Measurements from ENCODE around the gene PTPRQ.

Gene PTPRQ

GRCh38 chr12:80442426-80443222, 1.4 kb upstream of the PTPRQ start (continued):
- TF ChIP-seq ZNF501 (tag by site-specific recombination; IDR thresholded peaks at IDR 0.05), result no peak
- TF ChIP-seq ZNF692 (tag by site-specific recombination; IDR thresholded peaks at IDR 0.05), result no peak
- no peak for TF ChIP-seq ZNF433 (tag by site-specific recombination; IDR thresholded peaks at IDR 0.05; ENCODE audit: low read depth)
- TF ChIP-seq TRIM28 (IDR thresholded peaks at IDR 0.05; ENCODE audit: borderline replicate concordance, low read length), result no peak
- TF ChIP-seq ZNF404 (tag by site-specific recombination; IDR thresholded peaks at IDR 0.05), result no peak
- no peak for TF ChIP-seq ZNF423 (tag by site-specific recombination; IDR thresholded peaks at IDR 0.05)
- TF ChIP-seq ZBTB49 (tag by site-specific recombination; IDR thresholded peaks at IDR 0.05; ENCODE audit: low read depth), result no peak
- no peak for TF ChIP-seq ATF2 (tag by site-specific recombination; IDR thresholded peaks at IDR 0.05; ENCODE audit: low read depth)

GRCh38 chr12:80445083-80445793, 1.2 kb downstream of the PTPRQ start:
- H3K36me3 ChIP-seq (ENCODE audit: control insufficient read depth in 2 of 2, insufficient read depth in 1 of 2, low read length in 2 of 2), result no peaks in the 10 kb centered on the region
- ChIA-PET POLR2A (no interaction called here), CTCF (interaction anchor here (0.7 kb wide), 1 partner anchor 175 kb away, joined by 4 read pairs; no protein-coding TSS in a partner anchor)
- H3K27ac ChIP-seq (ENCODE audit: extremely low read depth, low read depth, low read length), result no peak overlapping the region
- no peak overlapping the region for H3K4me3 ChIP-seq (ENCODE audit: low read depth, low read length)
- H3K9me3 ChIP-seq (ENCODE audit: control insufficient read depth, insufficient read depth, low read depth, low read length), result no peaks in the 10 kb centered on the region
- peaks cover 2% of the 10 kb centered on the region; the same call in 1 of the 2 replicates for H3K4me1 ChIP-seq (ENCODE audit: control insufficient read depth, insufficient read depth, low read length)
- TF ChIP-seq ZBTB10 (tag by site-specific recombination; IDR thresholded peaks at IDR 0.05) (no peak), HOXA7 (CRISPR knock-in tag; IDR thresholded peaks at IDR 0.05; ENCODE audit: borderline replicate concordance) (no peak), ATF2 (tag by site-specific recombination; IDR thresholded peaks at IDR 0.05; ENCODE audit: low read depth) (no peak), ZNF174 (tag by site-specific recombination; IDR thresholded peaks at IDR 0.05) (no peak), ZNF639 (tag by site-specific recombination; IDR thresholded peaks at IDR 0.05) (no peak), ZNF292 (tag by site-specific recombination; IDR thresholded peaks at IDR 0.05; ENCODE audit: borderline replicate concordance, low read depth) (no peak), AEBP2 (tag by site-specific recombination; IDR thresholded peaks at IDR 0.05; ENCODE audit: borderline replicate concordance) (no peak)

Data from HEK293 (cell line).